ENCODE measurements around the gene UBA5.

The UBA5 gene

DNA sequence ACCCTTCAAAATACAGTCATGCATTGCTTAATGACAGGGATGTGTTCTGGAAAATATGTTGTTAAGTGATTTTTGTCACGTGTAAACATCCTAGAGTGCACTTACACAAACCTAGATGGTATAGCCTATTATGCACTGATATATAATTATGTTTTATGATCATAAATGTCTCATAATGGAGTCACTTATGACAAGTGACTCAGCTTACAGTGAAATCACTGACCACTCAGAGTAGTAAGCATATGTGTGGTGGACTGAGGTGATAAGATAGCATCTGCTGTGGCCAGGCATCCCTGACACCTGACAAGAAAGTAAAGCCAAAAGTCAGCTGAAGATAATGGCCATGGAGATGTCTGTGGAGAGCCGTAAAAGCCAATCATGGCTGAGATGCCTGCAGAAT lies 5.9 kb upstream of the UBA5 start:
- no peak for DNase-seq (ENCODE audit: low read depth in 2 of 2)

DNA sequence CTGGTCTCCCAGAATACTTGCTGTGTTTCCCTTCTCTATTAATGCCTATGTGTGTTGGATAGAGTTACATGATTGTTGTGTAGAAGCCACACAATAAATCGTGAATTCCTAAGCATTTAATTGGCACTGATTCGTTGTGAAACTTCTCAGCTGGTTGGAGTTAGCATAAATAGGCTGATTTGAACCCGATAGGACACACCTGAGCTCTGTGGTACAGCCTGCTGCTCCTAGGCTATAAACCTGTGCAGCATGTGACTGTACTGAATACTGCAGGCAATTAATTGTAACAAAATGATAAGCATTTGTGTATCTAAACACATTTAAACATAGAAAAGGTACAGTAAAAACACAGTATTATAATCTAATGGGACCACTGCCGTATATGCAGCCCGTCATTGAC lies 5.4 kb upstream of the UBA5 start:
- DNase-seq (ENCODE audit: low read depth in 2 of 2) = no peak

DNA sequence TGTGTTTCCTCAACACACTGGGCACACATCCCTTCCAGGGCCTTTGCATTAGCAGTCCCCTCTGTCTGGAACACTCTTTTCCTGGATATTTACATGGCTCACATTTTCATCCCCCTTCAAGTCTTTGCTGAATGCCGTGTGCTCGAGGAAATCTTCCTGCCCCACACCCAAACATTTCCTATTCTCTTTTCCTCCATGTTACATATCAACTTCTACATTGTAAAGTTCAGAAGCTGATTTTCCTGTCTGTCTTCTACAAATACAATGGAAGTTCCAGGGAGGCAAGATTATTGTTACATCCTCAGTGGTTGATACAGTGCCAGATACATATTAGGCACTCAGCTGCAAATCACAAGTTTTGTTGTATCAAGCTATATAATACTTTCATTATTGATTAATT lies 4.7 kb upstream of the UBA5 start:
- DNase-seq (ENCODE audit: low read depth in 2 of 2) = no peak

DNA sequence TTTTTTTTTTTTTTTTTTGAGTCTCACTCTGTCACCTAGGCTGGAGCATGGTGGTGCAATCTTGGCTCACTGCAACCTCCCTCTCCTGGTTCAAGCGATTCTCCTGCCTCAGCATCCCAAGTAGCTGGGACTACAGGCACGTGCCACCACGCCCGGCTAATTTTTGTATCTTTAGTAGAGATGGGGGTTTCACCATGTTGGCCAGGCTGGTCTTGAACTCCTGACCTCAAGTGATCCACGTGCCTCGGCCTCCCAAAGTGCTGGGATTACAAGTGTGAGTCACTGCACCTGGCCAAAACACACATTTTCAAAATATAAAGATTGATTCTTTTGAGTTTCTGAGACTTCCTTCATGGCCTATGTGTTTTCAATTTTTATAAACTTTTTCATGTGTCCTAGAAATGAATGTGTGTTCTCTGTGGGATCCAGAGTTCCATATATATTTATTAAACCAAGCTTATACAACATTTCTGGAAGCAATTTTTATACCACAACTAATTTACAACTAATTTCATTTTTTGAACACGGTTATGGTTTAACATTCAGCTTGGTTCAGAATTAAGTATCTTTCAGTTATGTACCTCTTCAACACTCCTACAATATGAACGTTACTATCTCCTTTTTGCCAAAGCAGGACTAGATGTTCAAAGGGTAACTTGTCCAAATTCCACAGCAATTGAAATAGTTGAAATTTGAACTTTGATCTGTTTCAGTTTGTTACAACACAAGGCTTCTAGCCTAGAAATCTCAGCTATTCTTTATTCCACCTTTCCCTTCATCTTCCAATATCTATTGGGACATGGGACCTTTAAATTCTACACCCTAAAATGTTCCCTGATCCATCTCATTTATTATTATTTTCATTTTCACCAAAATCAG lies 2.0 kb upstream of the UBA5 start:
- no peak for DNase-seq (ENCODE audit: low read depth in 2 of 2)

DNA sequence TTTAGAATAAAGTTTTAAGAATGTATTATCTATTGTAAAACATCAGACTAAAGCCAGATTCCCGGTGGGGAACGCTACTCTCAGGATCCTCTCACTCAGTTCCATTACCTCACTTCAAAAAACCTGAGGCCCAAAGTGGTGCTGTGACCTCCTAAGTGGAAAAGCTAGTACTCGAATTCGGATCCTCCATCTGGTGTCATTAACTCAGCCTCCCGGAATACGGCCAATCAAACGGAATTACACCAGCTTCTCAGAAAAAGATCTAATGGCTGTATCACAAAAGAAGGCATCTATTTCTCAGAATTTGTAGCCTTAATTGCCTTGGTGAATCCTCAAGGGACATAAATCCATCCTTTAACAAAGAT lies 1.1 kb upstream of the UBA5 start:
- DNase-seq (ENCODE audit: low read depth in 2 of 2) = no peak

DNA sequence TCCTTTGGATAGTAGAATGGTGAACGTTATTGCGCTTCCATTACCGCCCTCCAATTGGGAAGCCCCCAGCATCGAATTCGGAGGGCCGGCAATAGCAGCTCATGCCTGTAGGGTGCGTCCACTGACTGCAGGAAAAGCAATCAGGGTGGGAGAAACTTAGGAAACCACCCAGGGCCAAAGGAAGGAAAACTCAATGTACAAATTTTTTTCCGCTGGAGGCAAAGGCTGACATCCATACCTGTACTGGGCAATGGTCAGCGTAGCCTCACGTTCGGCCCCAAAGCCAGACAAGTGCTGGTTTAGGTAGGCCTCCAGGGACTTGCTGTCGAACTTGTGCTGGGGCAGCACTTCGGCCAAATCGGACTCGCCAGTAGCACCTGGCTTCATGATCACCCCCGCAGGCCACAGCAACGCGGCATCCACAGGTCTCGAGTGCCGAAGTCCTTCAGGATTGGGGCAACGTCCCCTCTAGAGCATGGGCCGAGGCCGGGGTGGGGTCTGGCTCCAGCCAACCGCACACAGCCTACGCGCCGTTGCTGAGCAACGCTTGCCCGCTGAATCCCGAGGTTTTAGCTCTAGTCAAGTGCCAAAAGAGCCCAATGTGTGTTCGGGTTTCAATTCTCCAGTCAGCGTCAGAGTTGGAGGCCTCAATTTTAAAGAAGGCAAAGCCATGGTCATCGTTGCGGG lies 621 bp upstream of the UBA5 start, which contains the start of gene ACAD11:
Gene ACAD11, minus strand, starts transcription at position 445 of the 687 bp plus-strand sequence. Its CDS starts 58 bp downstream, at position 387.
- DNase-seq (ENCODE audit: low read depth in 2 of 2) = no peak

DNA sequence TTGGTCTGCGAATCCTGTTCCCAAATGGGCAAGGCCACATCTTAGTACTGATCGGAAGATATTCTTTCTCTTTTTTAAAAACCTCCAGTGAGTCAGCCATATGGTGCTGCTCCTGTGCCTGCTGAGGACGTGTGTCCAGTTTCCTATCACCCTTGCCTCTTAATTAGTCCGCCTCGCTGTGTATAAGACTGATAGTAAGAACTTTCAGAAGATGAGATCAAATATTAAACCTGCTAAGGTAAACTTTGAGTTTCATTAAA lies 612 bp downstream of the UBA5 start:
- DNase-seq (ENCODE audit: low read depth in 2 of 2) = no peak

DNA sequence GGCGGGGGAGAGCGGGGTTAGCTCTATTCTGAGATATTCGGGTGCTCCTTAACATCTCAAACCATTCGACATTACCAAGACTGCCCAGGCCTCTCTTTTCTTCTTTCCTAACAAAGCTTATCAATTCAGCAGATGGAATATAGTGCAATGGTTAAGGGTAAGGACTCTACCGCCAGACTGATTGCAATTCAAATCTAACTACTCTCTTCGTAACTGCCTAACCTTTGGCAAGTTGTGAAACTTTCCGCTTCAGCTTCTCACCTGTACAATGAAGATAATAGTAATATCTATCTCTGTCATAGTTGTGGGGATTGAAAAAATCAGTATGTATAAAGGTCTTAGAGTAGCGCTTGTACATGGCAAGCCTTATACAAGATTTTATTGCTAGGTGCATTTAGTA lies 972 bp downstream of the UBA5 start:
- no peak for DNase-seq (ENCODE audit: low read depth in 2 of 2)

DNA sequence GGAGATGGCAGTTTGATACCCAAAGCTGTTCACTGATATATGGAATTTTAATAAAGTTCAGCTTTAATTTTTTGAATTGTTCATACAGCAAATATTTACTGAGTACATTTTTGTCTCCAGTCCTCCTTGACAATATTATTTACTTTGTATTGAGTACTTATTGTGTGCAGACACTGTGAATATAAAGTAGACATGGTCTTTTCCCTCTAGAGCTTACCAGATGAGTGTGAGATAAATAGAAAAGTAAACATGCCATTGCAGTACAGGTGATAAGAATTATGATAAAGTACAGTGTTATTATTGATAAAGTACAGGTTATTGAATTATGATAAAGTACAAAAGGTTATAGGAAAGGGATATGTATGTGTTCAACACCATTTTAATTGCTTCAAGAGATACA lies 2.1 kb downstream of the UBA5 start:
- no peak for DNase-seq (ENCODE audit: low read depth in 2 of 2)

DNA sequence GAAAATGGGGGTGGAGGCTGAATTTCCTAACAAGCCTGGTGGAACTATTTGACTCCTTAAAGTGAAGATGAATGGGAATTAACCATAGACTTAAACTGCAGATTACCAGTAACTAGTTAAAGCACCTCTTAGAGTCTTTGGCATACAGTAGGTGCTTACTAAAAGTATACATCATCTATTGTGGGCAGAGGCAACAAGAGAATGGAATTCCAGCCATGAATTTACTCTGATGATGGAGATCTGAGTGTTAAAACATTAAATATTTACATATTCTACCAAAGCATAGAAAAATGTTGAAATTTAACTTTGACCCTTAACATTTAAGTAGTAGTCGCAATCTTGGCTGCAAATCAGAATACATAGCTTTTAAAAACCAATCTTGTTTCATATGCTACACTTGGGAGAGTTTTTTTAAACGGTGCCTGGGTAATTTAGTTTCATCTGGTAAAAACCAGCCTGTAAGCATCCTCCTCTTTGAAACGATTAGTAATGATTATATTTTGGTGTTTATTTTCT lies 5.2 kb downstream of the UBA5 start:
- no peak for DNase-seq (ENCODE audit: low read depth in 2 of 2)

DNA sequence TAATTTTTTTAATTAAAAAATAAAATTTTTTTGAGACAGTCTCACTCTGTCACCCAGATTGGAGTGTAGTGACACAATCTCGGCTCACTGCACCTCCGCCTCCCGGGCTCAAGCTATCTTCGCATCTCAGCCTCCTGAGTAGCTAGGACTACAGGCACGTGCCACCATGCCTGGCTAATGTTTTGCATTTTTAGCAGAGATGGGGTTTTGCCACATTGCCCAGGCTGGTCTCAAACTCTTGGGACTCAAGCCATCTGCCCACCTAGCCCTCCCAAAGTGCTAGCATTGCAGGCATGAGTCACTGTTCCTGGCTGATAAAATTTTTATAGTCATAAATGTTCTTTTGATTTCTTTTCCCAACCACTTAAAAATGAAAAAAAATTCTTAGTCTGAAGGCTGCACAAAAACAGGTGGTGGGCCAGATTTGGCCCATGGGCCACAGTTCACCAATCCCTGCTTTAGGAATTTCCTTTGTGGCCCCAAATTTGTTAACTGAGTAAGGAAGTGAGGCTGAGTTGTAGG lies 9.2 kb downstream of the UBA5 start:
- no peak for DNase-seq (ENCODE audit: low read depth in 2 of 2)

DNA sequence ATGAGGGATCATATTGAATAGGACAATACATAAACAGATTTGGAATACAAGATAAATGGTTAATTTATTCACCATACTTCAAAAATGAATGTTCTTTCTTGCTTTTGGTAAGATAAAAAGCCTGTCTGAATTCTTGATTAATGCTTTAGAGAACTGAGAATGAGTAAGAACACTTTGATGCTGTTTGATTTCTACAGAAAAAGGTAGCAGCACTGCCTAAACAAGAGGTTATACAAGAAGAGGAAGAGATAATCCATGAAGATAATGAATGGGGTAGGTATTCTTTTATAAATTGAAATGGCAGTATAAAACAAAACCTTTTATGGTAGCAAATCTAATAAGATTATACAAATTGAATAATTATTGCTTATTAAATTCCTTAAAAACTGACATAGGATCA lies 15.3 kb downstream of the UBA5 start:
- no peak for DNase-seq (ENCODE audit: low read depth in 2 of 2)

DNA sequence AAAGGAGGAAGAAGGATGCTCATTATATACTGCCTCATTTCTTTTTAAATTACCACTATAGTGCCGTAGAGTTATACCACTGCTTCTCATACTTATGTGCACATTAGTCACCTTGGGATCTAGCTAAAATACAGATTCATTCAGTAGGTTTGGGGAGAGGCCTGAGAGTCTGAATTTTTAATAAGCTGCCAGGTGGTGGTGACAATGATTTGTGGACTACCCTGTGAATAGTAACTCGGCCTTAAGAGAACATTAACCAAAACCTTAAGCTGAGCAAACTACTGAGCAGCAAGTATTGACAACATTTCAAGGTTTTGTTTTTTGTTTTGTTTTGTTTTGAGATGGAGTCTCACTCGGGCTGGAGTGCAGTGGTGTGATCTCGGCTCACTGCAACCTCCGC lies 19.8 kb downstream of the UBA5 start:
- no peak for DNase-seq (ENCODE audit: low read depth in 2 of 2)

DNA sequence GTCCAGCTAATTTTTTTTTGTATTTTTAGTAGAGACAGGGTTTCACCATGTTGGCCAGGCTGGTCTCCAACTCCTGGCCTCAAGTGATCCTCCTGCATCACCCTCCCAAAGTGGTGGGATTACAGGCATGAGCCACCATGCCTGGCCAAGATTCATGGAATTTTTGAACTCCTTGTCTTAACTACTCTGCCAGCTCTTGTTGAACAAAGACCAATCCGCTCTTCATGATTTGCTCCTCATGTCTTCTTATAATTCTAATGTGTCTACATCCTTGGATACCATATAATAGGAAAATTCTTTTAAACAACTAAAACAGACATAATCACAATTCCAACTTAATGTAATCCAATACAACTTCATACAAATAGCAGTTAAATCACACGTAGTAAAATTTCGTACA lies 21.3 kb downstream of the UBA5 start:
- no peak for DNase-seq (ENCODE audit: low read depth in 2 of 2)

DNA sequence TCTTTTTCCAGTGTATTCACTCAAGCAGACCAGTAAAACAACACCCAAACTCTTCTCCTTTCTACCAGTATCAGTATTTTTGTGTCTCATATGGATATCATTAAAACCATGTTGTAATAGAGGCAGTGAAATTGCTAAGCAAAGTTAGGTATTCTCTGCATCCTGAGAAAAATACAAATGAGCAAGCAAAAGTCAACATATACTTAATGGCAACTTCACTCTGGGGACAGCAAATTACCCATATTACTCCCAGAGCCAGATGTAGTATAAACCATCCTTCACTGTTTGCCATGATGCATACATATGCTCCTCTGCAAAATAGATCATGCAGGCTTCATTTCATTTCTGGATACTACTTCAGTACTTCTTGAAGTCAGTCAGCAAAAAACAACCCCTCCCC lies 22.1 kb downstream of the UBA5 start:
- no peak for DNase-seq (ENCODE audit: low read depth in 2 of 2)

DNA sequence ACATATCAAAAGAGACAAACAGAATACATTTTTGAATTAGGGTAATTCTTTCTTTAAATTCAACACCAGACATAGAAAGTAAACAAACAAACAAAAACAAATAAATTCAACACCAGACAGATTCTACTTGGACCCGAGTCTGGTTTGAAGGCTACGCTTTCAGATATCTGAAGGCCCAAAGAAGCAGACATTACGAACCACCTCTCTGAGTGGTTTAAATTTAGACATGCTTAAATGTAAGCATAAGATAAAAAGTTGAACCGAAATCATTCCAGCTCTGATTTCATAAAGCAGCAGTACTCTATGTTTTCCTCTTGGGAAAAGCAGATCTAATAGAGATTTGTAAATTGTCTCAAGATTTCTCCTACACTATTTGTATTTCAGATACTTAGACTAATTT lies 29.9 kb downstream of the UBA5 start:
- no peak for DNase-seq (ENCODE audit: low read depth in 2 of 2)

DNA sequence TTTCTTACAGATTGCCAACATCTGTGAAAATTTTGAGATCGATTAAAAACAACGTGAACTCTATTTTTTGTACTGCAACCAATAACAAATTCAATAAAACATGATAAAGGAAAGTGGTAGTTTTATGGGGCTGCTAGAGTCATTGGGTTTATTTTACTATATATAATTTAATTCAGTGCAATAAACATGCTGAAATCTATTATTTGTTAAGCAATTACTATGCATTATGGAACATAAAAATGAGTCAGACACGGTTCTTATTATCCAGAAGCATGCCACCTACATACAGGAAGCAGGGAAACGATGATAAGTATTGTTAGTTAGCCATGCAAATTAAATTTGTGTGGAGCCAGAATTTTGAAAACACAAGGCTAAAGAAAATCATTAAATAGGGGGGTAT lies 34.9 kb downstream of the UBA5 start:
- no peak for DNase-seq (ENCODE audit: low read depth in 2 of 2)

DNA sequence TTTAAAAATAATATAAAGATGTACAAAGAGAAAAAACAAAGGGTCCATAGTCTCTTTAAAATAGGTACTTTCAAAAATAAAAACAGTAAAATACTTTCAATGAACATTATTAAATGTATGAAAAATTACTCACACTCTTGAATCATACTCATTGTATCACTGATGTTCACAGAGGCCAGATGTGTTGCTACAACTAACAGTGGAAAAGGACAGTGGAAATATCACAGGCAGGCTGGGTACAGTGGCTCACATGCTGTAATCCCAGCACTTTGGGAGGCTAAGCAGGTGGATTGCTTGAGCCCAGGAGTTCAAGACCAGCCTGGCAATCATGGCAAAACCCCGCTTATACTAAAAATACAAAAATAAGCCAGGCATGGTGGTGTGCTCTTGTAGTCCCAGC lies 35.3 kb downstream of the UBA5 start:
- DNase-seq (ENCODE audit: low read depth in 2 of 2) = no peak

DNA sequence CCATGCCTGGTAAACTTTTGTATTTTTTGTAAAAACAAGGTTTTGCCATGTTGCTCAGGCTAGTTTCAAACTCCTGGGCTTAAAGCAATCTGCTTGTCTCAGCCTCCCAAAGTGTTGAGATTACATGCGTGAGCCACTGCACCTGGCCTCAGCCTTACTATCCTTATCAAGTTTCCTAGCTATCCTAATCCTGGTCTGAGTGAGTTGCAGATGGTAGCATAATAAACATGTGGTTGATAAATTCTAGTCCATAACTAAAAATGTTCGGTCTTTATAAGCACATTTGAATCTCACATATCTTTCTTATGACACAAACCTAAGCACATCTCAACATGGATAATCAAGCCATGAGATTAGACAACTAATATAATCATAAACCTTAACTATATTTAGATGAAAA lies 43.6 kb downstream of the UBA5 start:
- DNase-seq (ENCODE audit: low read depth in 2 of 2) = no peak

DNA sequence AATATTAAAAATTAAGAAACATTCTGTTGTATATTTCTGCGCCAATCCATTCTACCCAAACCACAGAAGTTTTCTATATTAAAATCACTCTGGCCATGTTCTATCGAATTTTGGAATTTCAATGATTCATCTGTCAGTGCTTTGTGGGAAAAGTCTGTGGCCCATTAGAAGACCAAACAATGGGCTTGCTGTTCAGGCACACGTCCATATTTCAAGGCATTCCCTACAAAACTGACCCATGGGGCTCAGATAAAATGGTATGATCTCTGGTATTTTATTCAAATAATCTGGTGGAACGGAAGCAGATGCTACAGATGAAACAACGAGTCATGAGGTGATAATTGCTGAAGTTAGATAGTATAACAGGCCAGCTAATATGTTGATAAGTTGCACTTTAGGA lies 49.6 kb downstream of the UBA5 start:
- no peak for DNase-seq (ENCODE audit: low read depth in 2 of 2)

DNA sequence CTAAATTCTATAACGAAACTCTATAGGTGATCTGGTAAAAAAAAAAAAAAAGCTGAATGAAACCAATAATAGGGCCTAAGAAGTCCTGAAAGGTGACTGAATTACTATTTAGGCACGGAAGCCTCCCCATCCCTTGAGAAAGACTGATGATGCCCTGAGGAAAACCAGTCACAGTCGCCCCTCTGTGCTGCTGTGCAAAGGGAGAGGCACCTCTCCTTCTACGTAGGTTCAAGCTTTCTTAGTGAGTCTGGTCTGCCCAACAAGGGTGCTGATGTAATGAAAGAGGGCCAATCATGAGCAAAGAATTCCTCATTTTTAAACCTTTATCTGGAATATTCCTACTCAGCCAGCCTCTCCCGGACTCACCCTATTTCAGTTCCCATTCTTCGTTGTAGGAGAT lies 50.2 kb downstream of the UBA5 start:
- no peak for DNase-seq (ENCODE audit: low read depth in 2 of 2)

DNA sequence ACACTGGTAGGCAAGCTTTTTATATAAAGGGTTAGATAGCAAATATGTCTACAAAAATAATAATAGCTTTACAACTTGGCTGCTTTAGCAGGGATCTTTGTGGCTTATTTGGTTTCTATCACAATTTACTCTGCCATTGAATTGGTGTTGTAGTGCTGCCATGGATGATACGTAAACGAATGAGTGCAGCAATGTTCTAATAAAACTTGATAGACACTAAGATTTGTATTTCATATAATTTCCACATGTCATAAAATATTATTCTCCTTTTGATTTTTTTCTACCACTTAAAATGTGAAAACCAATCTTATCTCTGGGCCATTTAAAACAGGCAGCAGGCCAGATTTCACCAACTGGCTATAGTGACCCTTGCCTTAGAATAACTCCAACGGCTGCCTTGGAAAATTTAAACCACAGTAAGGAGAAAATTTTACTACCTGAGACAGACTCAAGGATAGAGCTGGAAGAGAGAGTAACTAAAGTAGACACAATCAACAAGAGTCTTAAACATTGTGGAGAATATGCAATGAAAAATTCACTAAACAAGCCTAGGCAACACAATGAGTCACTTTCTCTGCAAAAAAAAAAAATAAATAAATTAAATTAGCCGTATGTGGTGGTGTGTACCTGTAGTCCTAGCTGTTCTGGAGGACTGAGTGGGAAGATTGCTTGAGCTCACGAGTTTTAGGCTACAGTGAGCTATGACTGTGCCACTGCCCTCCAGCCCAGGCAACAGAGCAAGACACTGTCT lies 54.0 kb downstream of the UBA5 start:
- DNase-seq (ENCODE audit: low read depth in 2 of 2) = no peak

DNA sequence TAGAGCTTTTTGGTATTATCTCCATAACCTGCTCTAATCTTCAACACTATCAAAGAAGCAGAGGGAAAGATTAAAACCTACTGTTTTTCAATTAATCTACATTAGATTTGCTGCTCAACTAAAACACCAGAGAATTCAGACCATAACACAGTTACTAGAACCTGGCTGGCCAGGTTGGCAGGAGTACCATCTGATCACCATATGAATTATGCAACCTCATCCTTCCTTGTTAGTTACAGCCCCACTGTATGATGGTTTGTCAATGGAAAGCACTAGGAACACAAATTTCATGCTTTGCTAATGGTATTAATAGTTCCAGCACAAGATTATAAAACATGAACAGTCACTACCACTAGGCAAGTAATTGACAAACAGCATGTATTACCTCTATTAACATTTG lies 56.2 kb downstream of the UBA5 start:
- no peak for DNase-seq (ENCODE audit: low read depth in 2 of 2)
